H9 (cell line): ENCODE data around the gene GPR32. TPM values are rescaled to one million over a fixed set of nuclear protein-coding genes. Genes with fewer than 3 reads are reported as not detected.

Experiments used
- DNase-seq: peaks from one replicate; pipeline ENCODE4 v3.0.0-alpha.2; 2017
- H2AFZ ChIP-seq: one replicate; pipeline ENCODE4 v1.6.1; 2013; ENCODE audit warnings: mild to moderate bottlenecking, low read length, control low read depth, moderate library complexity
- H2AK5ac ChIP-seq: 2 replicates; pipeline ENCODE4 v1.6.1; 2013; ENCODE audit warnings: low read length, control low read depth, mixed read lengths; ENCODE audit not compliant: insufficient read length
- H2BK120ac ChIP-seq: one replicate; pipeline ENCODE4 v1.6.1; 2013; ENCODE audit warnings: low read depth, mild to moderate bottlenecking, low read length, control low read depth, inconsistent platforms; ENCODE audit not compliant: poor library complexity, severe bottlenecking
- H2BK12ac ChIP-seq: 2 replicates; pipeline ENCODE4 v1.6.1; 2013; ENCODE audit warnings: low read length, control low read depth, mixed read lengths, low read depth; ENCODE audit not compliant: insufficient read length
- H2BK15ac ChIP-seq: 2 replicates; pipeline ENCODE4 v1.6.1; 2013; ENCODE audit warnings: low read depth, low read length, control low read depth
- H2BK20ac ChIP-seq: one replicate; pipeline ENCODE4 v1.6.1; 2013; ENCODE audit warnings: low read depth, mild to moderate bottlenecking, low read length, control low read depth, inconsistent platforms; ENCODE audit not compliant: poor library complexity, severe bottlenecking
- H2BK5ac ChIP-seq: 2 replicates; pipeline ENCODE4 v1.6.1; 2013; ENCODE audit warnings: low read length, control low read depth, mixed read lengths; ENCODE audit not compliant: insufficient read length
- H3K14ac ChIP-seq: 2 replicates; pipeline ENCODE4 v1.6.1; 2013; ENCODE audit warnings: low read length, control low read depth; ENCODE audit not compliant: insufficient read depth
- H3K18ac ChIP-seq: 2 replicates; pipeline ENCODE4 v1.6.1; 2013; ENCODE audit warnings: low read depth, mild to moderate bottlenecking, mixed read lengths, low read length, control low read depth; ENCODE audit not compliant: insufficient read length
- H3K23ac ChIP-seq: 2 replicates; pipeline ENCODE4 v1.6.1; 2013; ENCODE audit warnings: low read length, control low read depth, mixed read lengths, low read depth; ENCODE audit not compliant: insufficient read length
- H3K23me2 ChIP-seq: 2 replicates; pipeline ENCODE4 v1.6.1; 2013; ENCODE audit warnings: low read depth, mild to moderate bottlenecking, mixed read lengths, low read length, control low read depth; ENCODE audit not compliant: insufficient read length, poor library complexity, severe bottlenecking
- H3K27ac ChIP-seq: 2 replicates; pipeline ENCODE4 v1.5.1; 2013; ENCODE audit warnings: low read length, control low read depth, mixed read lengths, low read depth; ENCODE audit not compliant: insufficient read length
- H3K27me3 ChIP-seq: 2 replicates; pipeline ENCODE4 v1.6.1; 2013; ENCODE audit warnings: low read length, control low read depth, inconsistent platforms; ENCODE audit not compliant: insufficient read depth
- H3K4ac ChIP-seq: 2 replicates; pipeline ENCODE4 v1.6.1; 2013; ENCODE audit warnings: low read depth, mild to moderate bottlenecking, control low read depth, inconsistent platforms, low read length, moderate library complexity
- H3K4me1 ChIP-seq: 2 replicates; pipeline ENCODE4 v1.6.1; 2013; ENCODE audit warnings: low read length, control low read depth, inconsistent platforms; ENCODE audit not compliant: insufficient read depth
- H3K4me2 ChIP-seq: 2 replicates; pipeline ENCODE4 v1.6.1; 2013; ENCODE audit warnings: low read length, control low read depth, mixed read lengths; ENCODE audit not compliant: insufficient read length, insufficient read depth
- H3K56ac ChIP-seq: 2 replicates; pipeline ENCODE4 v1.6.1; 2013; ENCODE audit warnings: low read depth, mild to moderate bottlenecking, mixed read lengths, low read length, control low read depth; ENCODE audit not compliant: insufficient read length
- H3K79me1 ChIP-seq: 2 replicates; pipeline ENCODE4 v1.6.1; 2013; ENCODE audit warnings: low read depth, mild to moderate bottlenecking, moderate library complexity, low read length, control low read depth, inconsistent platforms; ENCODE audit not compliant: insufficient read depth, poor library complexity, severe bottlenecking
- H3K79me2 ChIP-seq: 2 replicates; pipeline ENCODE4 v1.6.1; 2013; ENCODE audit warnings: low read length, control low read depth, inconsistent platforms; ENCODE audit not compliant: insufficient read depth
- H3K9ac ChIP-seq: 2 replicates; pipeline ENCODE4 v1.6.1; 2013; ENCODE audit warnings: low read length, control low read depth, mixed read lengths; ENCODE audit not compliant: insufficient read length; ENCODE audit errors: extremely low read depth
- H3K9me3 ChIP-seq: one replicate; pipeline ENCODE4 v1.6.1; 2013; ENCODE audit warnings: low read depth, low read length, inconsistent platforms; ENCODE audit not compliant: control insufficient read depth
- H3T11ph ChIP-seq: one replicate; pipeline ENCODE4 v1.6.1; 2013; ENCODE audit warnings: mild to moderate bottlenecking, low read length, control low read depth, inconsistent platforms
- H4K20me1 ChIP-seq: one replicate; pipeline ENCODE4 v1.6.1; 2013; ENCODE audit not compliant: control insufficient read depth, insufficient read length, insufficient read depth
- H4K5ac ChIP-seq: 2 replicates; pipeline ENCODE4 v1.6.1; 2013; ENCODE audit warnings: low read depth, mild to moderate bottlenecking, mixed read lengths, low read length, control low read depth; ENCODE audit not compliant: insufficient read length
- H4K8ac ChIP-seq: replicated peaks from 2 replicates; pipeline ENCODE4 v1.6.1; 2013; ENCODE audit warnings: low read length, control low read depth, mixed read lengths, low read depth; ENCODE audit not compliant: insufficient read length
- H4K91ac ChIP-seq: 2 replicates; pipeline ENCODE4 v1.6.1; 2013; ENCODE audit warnings: low read depth, mild to moderate bottlenecking, moderate library complexity, mixed read lengths, low read length, control low read depth; ENCODE audit not compliant: insufficient read length
- H3K27ac Mint-ChIP-seq, 3 experiments: 2 replicates in 2 of 3; 3 replicates in 1 of 3; pipeline ENCODE4 v1.8.0; 2020 to 2021; ENCODE audit warnings: mixed read lengths in 3 of 3, mild to moderate bottlenecking in 1 of 3, moderate library complexity in 1 of 3
- H3K27me3 Mint-ChIP-seq: 2 replicates; pipeline ENCODE4 v1.8.0; 2021; ENCODE audit warnings: low read depth, mild to moderate bottlenecking, moderate library complexity, mixed read lengths
- H3K36me3 Mint-ChIP-seq, 3 experiments: 2 replicates in 2 of 3; 3 replicates in 1 of 3; pipeline ENCODE4 v1.8.0; 2020 to 2021; ENCODE audit warnings: low read depth in 3 of 3, mixed read lengths in 3 of 3; ENCODE audit not compliant: insufficient read depth in 1 of 3
- H3K4me1 Mint-ChIP-seq, 2 experiments: 2 replicates each; pipeline ENCODE4 v1.8.0; 2020; ENCODE audit warnings: mixed read lengths in 2 of 2
- H3K4me3 Mint-ChIP-seq, 2 experiments: 2 replicates in 1 of 2; 3 replicates in 1 of 2; pipeline ENCODE4 v1.8.0; 2020 to 2021; ENCODE audit warnings: mild to moderate bottlenecking in 2 of 2, mixed read lengths in 2 of 2, moderate library complexity in 1 of 2
- H3K9me3 Mint-ChIP-seq, 2 experiments: 2 replicates in 1 of 2; 3 replicates in 1 of 2; pipeline ENCODE4 v1.8.0; 2020; ENCODE audit warnings: mild to moderate bottlenecking in 2 of 2, mixed read lengths in 2 of 2, moderate library complexity in 1 of 2
- WGBS: extraction: QIAGEN DNeasy Blood & Tissue Kit; methylation state at CpG from one replicate; pipeline ENCODE4 v1.1.7; 2013; ENCODE audit warnings: missing lambda C conversion rate, low lambda C conversion rate, mixed read lengths; ENCODE audit not compliant: insufficient read length; ENCODE audit errors: extremely low coverage; 5-methylcytosine and 5-hydroxymethylcytosine counted together
- total RNA-seq: library from RNA; stranded (reverse); gene quantifications from 2 replicates; pipeline ENCODE4 v1.2.1, GENCODE V29; 2021
- TF ChIP-seq, protein P1 (sequence below): fragments of 200-600 bp; sonication (generic); conservative IDR thresholded peaks from 3 replicates; pipeline ENCODE4 v1.8.0; 2021; ENCODE audit warnings: antibody characterized with exemption, mild to moderate bottlenecking

Gene GPR32
- total RNA-seq, 1 experiment from 2014 or later: not detected

DNA sequence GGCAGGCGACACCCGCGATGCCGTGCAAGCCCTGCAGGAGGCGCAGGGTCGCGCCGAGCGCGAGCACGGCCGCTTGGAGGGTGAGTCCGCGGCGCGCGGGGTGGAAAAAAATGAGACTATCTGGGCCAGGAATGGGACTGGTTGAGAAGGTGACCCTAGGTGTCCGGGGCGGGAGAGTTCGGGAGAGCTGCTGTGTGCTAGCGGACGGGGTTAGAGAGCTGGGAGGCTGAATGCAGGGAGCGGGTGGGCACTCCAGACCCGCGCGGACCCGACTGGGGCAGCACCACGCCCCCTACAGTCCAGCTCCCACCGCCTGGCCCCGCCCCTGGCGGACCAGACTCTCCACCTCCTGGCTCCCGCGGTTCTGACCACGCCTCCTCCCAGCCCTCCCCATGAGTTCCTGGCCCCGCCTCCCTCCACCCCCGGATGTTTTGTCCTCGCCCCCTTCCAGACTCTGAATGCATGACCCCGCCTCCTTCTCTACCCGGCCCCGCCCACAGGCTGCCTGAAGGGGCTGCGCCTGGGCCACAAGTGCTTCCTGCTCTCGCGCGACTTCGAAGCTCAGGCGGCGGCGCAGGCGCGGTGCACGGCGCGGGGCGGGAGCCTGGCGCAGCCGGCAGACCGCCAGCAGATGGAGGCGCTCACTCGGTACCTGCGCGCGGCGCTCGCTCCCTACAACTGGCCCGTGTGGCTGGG, 45.6 kb upstream of the GPR32 start:
- Histone ChIP-seq H3T11ph (no peak overlapping the region), H3K4me2 (peak overlapping the region; percentile 52), H3K14ac (peak overlapping the region; percentile 80), H3K4ac (no peak overlapping the region), H2BK15ac (no peak overlapping the region), H2BK20ac (no peak overlapping the region), H2BK5ac (no peak overlapping the region), H3K27ac (no peak overlapping the region), H4K8ac (no peak overlapping the region), H2AK5ac (no peak overlapping the region), H4K5ac (no peak overlapping the region), H4K20me1 (no peaks in the 10 kb centered on the region), H3K9ac (peak overlapping the region; percentile 53), H3K79me1 (no peaks in the 10 kb centered on the region), H3K23me2 (no peaks in the 10 kb centered on the region), H2BK12ac (no peak overlapping the region), H3K9me3 (no peaks in the 10 kb centered on the region), H3K18ac (peak overlapping the region; percentile 63), H3K23ac (no peak overlapping the region), H3K4me1 (peaks cover 7% of the 10 kb centered on the region; the same call in 1 of the 2 replicates), H2BK120ac (no peak overlapping the region), H4K91ac (no peak overlapping the region), H3K79me2 (no peaks in the 10 kb centered on the region), H3K56ac (no peak overlapping the region), H3K27me3 (no peaks in the 10 kb centered on the region; the same call in 1 of the 2 replicates), H2AFZ (no peak overlapping the region)
- Mint-ChIP-seq H3K36me3 (no peaks in the 10 kb centered on the region; a peak in 2 of 7 replicates), H3K9me3 (no peaks in the 10 kb centered on the region; a peak in 1 of 5 replicates), H3K27me3 (peaks cover 68% of the 10 kb centered on the region), H3K27ac (peak overlapping the region in 2 of 3 experiments; percentile 85 to 92; a peak in 4 of 7 replicates), H3K4me1 (peaks cover 40 to 62% of the 10 kb centered on the region in 2 experiments), H3K4me3 (peak overlapping the region; percentile 81 to 94)
- WGBS: no CpG with 5 or more reads among the region's 65 CpGs
- TF ChIP-seq, protein P1, sequence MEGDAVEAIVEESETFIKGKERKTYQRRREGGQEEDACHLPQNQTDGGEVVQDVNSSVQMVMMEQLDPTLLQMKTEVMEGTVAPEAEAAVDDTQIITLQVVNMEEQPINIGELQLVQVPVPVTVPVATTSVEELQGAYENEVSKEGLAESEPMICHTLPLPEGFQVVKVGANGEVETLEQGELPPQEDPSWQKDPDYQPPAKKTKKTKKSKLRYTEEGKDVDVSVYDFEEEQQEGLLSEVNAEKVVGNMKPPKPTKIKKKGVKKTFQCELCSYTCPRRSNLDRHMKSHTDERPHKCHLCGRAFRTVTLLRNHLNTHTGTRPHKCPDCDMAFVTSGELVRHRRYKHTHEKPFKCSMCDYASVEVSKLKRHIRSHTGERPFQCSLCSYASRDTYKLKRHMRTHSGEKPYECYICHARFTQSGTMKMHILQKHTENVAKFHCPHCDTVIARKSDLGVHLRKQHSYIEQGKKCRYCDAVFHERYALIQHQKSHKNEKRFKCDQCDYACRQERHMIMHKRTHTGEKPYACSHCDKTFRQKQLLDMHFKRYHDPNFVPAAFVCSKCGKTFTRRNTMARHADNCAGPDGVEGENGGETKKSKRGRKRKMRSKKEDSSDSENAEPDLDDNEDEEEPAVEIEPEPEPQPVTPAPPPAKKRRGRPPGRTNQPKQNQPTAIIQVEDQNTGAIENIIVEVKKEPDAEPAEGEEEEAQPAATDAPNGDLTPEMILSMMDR: peak; percentile 86
- DNase-seq: peak; percentile 99
